GM21619 (cell line): ENCODE measurements around the gene FJX1.
A peak's percentile ranks its signal among the peaks of the same experiment; 100 is the strongest.
"Not testable (repeated sequence)": the region's sequence is repeated elsewhere in the genome, so short reads cannot be mapped to it uniquely, and the experiment has no call there.

ENCODE experiments used
- ATAC-seq: cut with Tn5 transposase; IDR thresholded peaks from one replicate; pipeline ENCODE4 v1.9.1; 2021; ENCODE audit not compliant: unreplicated experiment

FJX1 gene

DNA sequence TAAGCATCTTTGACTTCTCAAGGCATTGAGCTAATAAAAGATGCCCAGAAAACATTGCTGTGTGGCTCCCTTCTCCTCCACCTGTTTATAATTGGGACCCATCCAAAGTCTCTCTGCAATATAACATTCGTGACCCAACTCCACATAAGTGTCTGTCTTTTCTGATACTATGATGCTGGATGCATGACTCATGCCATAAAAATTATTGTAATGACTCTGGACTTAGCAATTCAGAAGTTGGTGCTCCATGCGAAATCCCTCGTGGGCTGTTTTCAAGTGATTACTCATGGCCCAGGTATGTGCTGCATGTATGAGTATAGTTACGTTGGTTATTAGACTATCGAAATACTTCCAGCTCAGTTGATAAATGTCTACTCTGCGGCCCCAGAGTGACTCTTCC lies 11.7 kb downstream of the FJX1 start:
- ATAC-seq, result no peak

DNA sequence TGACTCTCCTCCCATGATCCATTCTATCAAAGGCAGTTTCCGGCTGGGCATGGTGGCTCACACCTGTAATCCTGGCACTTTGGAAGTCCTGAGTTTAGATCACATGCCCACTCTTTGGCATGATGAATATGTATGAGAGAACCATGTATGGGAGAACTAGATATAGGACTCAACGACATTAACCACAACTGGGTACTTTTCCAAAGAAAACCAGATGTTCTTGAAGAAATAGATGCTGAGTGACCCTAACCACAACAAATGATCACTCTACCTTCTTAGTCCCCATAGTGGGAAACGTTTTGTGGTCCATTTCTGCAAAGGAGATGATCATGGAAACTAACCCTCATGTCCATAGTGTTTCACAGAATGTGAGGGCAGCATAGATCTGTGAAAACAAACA lies 13.6 kb downstream of the FJX1 start:
- no peak for ATAC-seq

DNA sequence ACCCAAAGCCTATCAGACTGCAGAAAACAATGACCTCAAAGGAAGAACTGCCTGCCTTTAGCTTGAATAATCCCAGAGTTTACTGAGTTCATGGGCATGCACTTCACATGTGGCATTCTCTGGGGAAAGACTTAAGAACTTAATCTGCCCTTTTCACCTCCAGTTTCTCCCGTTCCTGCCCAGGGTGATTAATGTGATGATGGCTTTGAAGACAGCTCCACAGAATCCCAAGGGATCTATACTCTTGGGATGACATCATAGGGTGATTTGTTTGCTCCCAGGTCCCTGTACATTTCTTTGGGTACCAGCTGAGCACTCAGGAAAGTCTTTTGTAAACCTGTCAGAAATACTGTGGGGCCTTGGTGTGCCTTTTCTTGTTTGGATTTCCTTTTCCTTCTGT lies 14.0 kb downstream of the FJX1 start:
- ATAC-seq, result no peak

DNA sequence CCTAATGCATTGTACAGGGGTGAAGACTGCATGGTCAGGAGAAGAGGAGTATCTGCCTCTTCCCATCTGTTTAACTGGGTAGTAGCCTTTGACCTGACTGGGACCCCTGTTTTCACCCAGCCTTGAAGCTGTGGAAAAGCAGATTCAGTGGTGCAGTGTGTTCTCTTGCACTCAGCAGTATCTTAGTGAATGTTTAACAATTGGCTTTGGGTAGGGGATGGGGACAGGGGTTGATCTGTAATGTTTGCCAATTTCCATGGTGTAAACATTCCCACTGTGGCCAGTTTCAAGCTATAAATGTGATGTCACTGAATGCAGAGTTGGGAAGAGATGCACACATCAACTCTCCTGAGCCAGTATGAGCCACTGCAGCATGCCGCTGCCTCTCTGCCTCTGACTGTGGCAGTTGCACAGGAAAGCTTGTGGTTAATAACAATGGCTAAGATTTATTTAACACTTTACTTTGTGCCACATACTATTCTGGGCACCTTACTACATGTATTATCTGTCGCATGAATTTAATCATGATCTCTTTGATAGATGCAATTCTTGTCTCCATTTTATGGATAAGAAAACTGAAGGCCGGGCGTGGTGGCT lies 15.7 kb downstream of the FJX1 start:
- ATAC-seq, result no peak

DNA sequence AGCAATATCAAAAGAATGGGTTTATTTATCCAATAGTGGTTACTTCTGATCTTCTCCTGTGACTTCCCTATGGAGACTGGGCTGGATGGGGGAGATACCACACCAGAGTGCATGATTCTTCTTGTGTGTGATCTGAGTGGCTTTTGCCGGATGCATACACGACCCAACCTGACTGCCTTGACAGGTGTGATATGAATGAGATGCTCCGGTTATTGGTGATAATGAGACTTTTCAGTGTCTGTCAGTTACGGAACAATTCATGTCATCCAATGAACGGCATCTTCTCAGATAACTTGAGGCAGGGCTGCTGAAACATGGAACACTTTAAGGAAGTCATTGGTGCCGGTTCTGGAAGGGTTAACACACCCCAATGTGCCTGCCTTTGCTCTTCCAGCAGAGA lies 17.7 kb downstream of the FJX1 start:
- no peak for ATAC-seq

DNA sequence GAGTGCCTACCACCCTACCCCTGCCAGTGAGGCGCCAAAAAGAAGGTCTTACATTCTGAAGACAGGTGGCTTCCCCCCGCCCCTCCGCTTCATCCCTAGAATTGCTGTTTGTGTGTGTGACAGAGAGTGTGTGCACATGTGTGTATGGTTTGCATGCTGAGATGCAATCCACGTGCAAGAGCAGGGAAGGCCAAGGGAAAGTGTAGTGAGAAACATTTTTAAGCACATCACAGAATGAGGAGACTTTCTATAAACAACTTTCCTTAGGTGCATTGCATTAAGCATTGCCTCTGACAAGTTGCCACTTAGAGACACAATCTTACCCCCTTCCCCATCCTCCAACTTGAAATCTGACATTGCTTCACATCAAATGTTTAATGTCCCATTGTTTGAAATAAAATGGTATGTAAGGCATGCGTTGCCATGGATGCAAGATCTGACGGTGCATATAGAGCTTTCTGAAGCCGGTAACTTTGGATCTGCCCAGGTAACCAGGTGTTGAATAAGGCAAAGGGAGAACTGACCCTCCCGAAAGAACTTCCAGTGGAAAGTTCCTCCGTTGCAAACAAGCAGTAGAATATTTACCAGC lies 21.4 kb downstream of the FJX1 start:
- no peak for ATAC-seq

DNA sequence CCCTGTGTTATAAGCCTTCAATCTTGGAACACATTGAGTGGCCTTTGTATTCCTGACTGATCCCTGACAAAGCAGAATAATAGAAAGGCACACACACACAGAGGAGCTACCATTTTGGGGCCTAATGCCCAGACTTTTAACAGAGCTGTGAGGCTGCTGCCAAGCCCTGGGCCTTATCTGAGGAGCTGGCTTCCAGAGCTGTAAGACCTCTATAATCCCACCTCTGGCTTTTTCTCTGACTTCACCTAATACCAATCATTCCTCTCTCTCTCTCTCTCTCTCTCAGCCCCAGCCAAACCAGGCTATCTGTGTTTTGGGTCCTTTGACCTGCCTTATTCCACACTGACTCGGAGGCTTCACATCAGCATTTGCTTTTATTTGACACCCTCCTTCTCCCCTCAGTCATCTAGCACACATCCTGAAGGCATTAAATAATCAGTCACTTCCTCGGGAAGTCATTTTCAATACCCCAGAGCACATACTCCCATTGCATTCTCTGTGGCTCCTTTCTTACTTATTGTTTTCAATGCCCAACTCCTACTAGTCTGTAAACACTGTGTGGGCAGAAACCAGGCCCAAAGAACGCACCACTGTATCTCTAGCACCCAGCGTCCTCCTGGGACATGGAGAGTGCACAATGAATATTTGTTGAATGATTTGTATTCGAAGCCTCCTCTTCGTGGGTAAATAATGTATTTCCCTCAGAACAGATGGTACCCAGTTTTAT lies 23.1 kb downstream of the FJX1 start:
- ATAC-seq, result no peak

DNA sequence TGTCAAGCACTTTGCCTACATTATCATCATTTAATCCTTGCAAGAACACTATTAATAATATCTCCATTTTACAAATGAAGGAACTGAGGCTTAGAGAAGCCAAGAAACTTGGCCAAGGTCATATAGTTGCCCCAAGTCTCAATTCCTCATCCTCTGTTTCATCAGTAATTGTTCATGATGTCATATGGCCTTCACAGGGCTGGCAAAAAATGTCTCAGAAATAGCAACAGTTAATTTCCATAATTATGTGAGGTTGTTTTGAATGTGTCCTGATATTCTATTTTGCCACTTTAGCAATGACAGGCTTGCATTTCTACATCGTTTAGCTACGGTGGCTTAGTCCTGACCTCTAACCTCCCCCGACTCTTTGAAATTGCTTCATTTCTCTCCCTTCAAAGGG lies 23.7 kb downstream of the FJX1 start:
- no peak for ATAC-seq

DNA sequence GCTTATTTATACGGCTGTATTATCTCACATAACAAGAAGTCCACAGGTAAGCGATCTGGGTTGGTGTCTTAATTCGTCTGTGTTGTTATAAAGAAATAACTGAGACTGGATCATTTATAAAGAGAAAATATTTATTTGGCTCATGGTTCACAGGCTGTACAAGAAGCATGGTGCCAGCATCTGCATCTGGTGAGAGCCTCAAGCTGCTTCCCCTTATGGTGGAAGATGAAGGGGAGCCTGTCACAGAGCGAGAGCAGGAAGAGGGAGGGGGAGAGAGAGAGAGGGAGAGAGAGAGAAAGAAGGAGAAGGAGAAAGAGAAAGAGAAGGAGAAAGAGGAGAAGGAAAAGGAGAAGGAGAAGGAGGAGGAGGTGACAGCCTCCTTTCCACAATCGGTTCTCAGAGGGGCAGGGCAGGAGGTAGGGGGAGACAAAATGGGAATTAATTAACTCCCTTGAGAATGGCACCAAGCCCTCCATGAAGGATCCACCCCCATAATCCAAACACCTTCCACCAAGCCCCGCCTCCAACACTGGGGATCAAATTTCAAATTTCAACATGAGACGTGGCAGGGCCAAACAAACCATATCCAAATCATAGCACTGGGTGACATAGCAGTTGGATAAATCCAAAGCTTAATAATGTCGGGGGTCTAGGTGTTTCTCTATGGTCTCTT lies 29.3 kb downstream of the FJX1 start:
- ATAC-seq, result no peak

DNA sequence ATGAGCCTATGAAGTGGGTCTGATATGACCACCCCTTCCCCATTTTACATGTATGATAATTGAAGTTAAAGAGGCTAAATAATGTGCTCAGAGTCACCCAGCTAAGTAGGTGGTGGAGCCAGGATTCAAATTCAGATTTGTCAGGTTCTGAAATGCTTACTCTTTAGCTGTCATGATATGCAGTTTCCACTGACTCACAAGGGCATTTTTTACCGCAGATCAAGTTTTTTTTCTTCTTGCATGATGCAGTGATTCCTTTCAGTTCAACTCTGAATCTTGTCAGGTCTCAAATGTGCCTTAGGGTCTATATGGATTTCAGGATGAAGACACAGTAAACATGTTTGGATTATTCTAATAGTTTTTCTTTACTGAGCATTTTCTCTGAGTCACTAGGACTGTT lies 31.7 kb downstream of the FJX1 start:
- ATAC-seq, result no peak

DNA sequence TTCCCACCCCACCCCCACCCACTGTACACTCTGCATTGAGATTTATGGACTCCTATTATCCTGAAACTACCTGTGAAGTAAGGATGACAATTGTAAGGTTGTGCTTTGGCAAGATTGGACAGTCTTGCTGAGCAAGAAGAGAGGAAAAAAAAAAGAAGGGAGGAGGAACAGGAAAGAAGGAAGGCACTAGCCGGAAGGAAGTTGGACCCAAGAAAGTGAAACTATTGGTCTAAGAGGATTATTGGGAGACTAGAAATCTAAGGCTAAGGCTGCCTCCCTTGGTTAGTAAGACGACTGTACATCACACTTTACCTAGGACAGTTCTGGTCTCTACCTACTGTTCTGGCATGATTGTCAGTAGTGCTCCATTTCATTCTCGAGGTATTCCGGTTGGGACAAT lies 32.2 kb downstream of the FJX1 start:
- no peak for ATAC-seq

DNA sequence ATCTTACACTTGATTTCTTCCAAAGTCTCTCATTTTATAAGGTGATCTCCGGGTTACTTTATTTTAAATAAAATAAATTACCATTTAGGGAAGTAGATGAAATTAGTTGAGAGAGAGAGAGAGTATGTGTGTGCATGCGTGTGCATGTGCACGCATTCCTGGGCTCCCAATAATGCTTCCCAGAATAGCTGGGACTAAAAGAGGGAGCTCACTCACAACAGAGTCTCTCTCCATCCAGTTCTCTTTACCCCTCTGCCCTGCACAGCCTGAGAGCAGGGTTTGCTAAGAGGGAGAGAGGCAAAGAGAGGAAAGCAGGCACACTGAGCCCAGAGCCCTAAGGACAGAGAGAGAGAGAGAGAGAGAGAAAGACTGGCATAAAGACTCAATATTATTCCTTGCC lies 33.0 kb downstream of the FJX1 start:
- no peak for ATAC-seq

DNA sequence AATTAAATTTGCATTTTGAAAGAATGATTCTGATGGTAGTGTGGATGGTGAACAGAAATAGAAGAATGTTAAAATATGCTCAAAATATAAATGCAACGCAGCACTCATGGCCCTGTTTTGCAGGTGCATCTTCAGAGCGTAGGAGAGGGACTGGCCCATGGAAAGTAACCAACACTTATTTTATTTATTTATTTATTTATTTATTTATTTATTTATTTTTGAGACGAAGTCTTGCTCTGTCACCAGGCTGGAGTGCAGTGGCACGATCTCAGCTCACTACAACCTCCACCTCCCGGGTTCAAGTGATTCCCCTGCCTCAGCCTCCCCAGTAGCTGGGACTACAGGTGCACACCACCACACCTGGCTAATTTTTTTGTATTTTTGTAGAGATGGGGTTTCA lies 34.5 kb downstream of the FJX1 start:
- not testable (repeated sequence) for ATAC-seq

DNA sequence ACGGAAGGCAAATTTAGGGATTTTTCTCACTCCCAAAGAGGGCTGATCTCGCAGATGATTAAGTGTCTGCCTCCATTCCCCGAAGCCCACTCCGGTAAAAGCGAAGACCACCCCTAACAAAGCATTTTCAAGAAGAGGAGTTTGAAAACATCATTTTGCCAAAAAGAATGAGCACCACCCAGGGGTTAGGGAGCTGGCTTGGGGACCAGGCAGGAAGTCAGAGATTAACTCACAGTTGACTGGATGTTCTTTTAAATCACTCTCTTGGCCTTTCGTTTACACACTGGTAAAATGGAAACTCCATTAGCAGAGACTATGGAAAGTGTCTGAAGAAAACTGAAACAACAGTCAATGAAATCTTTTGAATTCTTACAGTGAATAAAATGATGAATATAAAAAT lies 36.5 kb downstream of the FJX1 start:
- ATAC-seq, result no peak

DNA sequence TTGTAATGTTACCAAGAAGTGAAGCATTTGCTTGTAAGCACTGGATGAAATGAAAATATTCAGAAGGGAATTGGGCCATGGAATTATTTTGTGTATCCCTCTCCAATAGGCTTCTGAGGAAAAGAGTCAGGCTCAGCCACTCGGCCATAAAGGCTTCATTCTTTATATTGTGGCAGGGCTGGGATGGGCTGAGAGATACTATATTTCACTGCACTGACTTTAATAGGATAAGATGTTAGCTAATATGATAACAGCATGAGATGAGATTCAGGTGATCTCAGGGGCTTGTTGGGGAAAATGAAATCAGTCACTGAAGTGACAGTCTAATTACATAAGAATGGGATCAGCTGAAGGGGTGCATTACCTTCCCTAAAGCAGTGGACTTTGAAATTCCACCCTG lies 37.0 kb downstream of the FJX1 start:
- no peak for ATAC-seq

DNA sequence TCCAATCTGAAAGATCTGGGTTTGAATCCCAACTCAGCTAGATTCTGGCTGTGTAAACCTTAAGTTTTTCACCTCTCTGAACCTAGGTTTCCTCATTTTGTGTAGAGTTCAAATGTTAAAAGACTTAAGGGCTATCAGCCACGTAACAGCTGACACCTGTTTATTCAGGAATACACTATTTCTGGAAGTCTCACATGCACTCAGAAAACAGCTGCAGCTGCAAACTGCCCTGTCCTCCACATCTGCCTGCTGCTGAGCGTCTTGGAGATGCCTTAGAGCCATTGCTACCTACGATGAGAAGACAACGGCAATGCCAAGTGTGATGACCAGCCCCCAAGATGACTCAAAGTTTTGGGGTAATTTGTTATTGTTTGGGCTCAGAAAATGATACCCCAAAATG lies 37.6 kb downstream of the FJX1 start:
- no peak for ATAC-seq

DNA sequence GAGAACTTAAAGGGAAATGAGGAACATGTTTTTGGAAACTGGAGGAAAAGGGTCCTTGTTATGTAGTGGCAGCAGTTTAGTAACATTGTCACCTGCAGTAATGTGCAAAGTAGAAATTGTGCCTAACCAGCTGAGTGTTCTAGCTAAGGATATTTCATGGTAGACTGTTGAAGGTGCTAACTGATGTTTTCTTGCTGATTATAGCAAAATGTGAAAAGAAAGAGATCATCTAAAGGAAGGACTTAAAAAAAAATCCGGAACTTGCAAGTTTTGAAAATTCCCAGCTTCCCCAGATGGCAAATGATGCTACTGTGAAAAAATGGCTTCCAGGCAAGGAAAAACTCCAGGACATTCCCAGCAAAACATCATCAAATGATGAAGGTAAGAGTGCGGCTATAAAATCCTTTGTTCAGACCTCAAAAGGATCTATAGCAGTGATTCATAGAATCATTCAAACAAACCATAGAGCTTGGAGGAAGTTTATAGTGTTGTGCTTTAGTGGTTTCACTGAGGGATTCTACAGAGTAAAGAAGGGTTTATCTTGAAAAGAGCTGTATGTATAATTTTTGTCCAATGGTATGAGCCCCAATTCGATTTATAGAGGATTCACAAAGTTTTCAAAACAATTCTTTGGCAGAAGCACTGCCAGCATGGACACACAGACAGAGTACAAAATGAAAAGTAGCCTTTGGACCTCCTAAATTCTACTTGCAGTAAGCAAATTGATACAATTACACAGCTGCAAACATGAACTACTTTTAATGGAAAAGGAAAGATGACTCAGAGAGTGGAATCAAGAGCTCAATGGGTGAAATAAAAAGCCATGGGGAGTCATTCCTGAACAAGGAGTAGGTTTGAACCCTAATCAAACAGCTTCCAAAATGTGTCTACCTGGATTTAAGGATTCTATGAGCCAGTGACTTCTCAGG lies 40.0 kb downstream of the FJX1 start:
- no peak for ATAC-seq

DNA sequence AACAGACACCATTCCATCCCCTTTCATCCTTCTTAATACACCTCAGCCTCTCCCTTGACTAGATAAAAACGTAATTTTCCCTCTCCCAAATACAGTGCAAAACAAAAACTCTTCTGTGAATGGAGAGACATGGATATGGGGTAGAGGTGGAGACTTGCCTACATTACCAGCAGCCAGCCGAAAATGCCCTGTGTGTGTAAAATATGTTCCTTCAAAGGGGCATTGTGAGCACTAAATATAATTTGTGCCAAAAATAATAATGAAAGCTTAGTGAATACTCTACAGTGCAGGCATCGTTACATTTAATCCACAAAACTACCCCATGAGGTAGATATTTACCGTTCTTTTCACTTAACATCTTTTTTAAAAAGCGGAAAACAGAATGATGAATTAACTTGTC lies 43.3 kb downstream of the FJX1 start:
- no peak for ATAC-seq

DNA sequence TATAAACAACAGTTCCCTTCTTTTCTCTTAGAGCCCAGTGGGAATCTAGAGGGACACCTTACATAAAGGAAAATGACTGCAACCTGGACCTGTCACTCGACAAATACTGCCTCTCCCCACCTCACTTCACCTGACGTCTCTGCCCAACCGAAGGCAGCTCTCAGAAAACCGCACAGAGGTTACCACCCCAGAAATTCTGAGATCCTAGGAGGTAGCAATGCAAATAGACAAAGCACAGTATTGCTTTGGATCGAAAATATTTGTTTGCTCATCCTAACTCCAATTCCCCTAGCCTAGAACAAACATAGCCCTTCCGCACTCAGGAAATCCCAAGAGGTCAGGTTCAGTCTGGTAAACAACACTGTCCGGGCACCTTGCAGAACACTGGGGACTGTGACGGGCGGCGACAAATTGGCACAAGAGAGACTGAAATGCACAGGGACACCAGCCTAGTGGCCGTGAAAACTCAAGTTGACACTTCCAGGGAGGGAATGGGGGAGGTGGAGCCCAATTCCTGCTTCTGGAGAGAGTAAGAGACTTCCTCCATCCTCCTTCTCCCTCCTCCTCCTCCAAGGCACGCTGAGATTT lies 43.9 kb downstream of the FJX1 start:
- ATAC-seq, result peak; percentile 26

DNA sequence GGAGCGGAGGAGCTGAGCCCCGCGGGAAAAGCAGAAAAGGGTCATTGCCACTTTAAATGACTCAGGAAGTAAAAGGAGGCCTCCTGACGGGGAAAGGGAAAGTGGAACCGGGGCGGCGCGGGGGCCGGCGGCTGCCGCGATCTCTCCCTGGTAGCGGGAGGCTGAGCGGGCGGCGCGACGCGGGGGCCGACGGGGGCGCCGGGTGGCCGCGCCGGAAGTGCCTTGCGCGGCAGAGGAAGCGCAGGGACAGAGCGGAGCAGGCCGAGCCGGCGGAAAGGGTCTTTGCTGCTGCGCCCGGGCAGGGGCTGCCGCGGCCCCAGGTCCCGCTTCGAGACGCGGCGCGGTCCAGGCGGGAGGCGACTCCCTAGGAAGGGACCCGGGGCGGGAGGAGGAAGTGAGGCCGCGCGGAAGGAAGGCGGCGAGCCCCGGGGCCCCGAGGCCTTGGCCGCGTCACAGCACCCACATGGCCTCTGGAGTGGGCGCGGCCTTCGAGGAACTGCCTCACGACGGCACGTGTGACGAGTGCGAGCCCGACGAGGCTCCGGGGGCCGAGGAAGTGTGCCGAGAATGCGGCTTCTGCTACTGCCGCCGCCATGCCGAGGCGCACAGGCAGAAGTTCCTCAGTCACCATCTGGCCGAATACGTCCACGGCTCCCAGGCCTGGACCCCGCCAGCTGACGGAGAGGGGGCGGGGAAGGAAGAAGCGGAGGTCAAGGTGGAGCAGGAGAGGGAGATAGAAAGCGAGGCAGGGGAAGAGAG lies 44.6 kb downstream of the FJX1 start, which contains the start of gene TRIM44:
TRIM44 (plus strand) TSS at position 127 of the 759 bp plus-strand sequence; CDS start at position 464, 337 bp downstream.
- peak; percentile 93 for ATAC-seq
